ENCODE results near the gene EAPP. TPM values are rescaled to one million over a fixed set of nuclear protein-coding genes. Genes with fewer than 3 reads are reported as not detected.
"Not testable (repeated sequence)": the region's sequence is repeated elsewhere in the genome, so short reads cannot be mapped to it uniquely, and the experiment has no call there.

EAPP gene
- total RNA-seq, 2 donors from 2014 or later: 33.6 to 46.9 TPM

DNA sequence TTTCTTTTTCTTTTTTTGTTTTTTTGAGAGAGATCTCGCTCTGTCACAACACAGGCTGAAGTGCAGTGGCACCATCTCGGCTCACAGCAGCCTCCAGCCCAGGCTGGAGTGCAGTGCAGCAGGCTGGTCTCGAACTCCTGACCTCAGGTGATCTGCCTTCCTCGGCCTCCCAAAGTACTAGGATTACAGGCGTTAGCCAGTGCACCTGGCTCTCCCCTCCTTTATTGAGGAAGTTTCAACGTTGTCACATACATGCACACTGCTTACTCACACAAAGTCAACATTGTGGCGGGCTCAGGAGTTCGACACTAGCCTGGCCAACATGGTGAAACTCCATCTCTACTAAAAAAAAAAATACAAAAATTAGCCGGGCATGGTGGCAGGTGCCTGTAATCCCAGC, 32.0 kb downstream of the EAPP start:
- Mint-ChIP-seq H3K27ac (no peak overlapping the region), H3K36me3 (ENCODE audit: low read depth) (no peaks in the 10 kb centered on the region), H3K9me3 (no peaks in the 10 kb centered on the region), H3K27me3 (no peaks in the 10 kb centered on the region), H3K4me1 (no peaks in the 10 kb centered on the region), H3K4me3 (no peak overlapping the region)
- ATAC-seq (replicated peaks): no peak

- H3K9me3 Mint-ChIP-seq; H3K4me3 Mint-ChIP-seq; ATAC-seq (replicated peaks); H3K36me3 Mint-ChIP-seq (ENCODE audit: low read depth); H3K27me3 Mint-ChIP-seq; H3K4me1 Mint-ChIP-seq; H3K27ac Mint-ChIP-seq: not testable (repeated sequence)
These were observed 34.4 kb downstream of the EAPP start for GRCh38 chr14:34505124-34505491.

- H3K27me3 Mint-ChIP-seq; H3K4me3 Mint-ChIP-seq; H3K36me3 Mint-ChIP-seq (ENCODE audit: low read depth); H3K27ac Mint-ChIP-seq; H3K4me1 Mint-ChIP-seq; H3K9me3 Mint-ChIP-seq; ATAC-seq (replicated peaks): not testable (repeated sequence)
These were observed 35.5 kb downstream of the EAPP start for GRCh38 chr14:34504027-34504426.

- no peaks in the 10 kb centered on the region for H3K4me1 Mint-ChIP-seq
These were observed 36.8 kb downstream of the EAPP start for GRCh38 chr14:34502545-34503225.

GRCh38 chr14:34502001-34502400, 37.5 kb downstream of the EAPP start:
- Mint-ChIP-seq H3K9me3 (no peaks in the 10 kb centered on the region), H3K27me3 (no peaks in the 10 kb centered on the region), H3K4me3 (no peak overlapping the region), H3K36me3 (ENCODE audit: low read depth) (no peaks in the 10 kb centered on the region), H3K27ac (no peak overlapping the region), H3K4me1 (no peaks in the 10 kb centered on the region)
- ATAC-seq (replicated peaks): no peak

More at GRCh38 chr14:34502545-34503225, 36.8 kb downstream of the EAPP start:
- no peak for ATAC-seq (replicated peaks)
- Mint-ChIP-seq H3K27me3 (no peaks in the 10 kb centered on the region), H3K4me3 (no peak overlapping the region), H3K27ac (no peak overlapping the region), H3K36me3 (ENCODE audit: low read depth) (no peaks in the 10 kb centered on the region), H3K9me3 (no peaks in the 10 kb centered on the region)

GRCh38 chr14:34501004-34501580, 38.4 kb downstream of the EAPP start:
- H3K27ac Mint-ChIP-seq: no peak overlapping the region
- no peaks in the 10 kb centered on the region for H3K9me3 Mint-ChIP-seq
- no peak for ATAC-seq (replicated peaks)

GRCh38 chr14:34498684-34499412, 40.7 kb downstream of the EAPP start:
- Mint-ChIP-seq H3K27ac (no peak overlapping the region), H3K27me3 (no peaks in the 10 kb centered on the region), H3K9me3 (no peaks in the 10 kb centered on the region), H3K36me3 (ENCODE audit: low read depth) (no peaks in the 10 kb centered on the region), H3K4me1 (no peaks in the 10 kb centered on the region), H3K4me3 (no peak overlapping the region)
- ATAC-seq (replicated peaks): peak; percentile 34

More at GRCh38 chr14:34501004-34501580, 38.4 kb downstream of the EAPP start:
- Mint-ChIP-seq H3K36me3 (ENCODE audit: low read depth) (no peaks in the 10 kb centered on the region), H3K4me3 (no peak overlapping the region), H3K27me3 (no peaks in the 10 kb centered on the region), H3K4me1 (no peaks in the 10 kb centered on the region)

DNA sequence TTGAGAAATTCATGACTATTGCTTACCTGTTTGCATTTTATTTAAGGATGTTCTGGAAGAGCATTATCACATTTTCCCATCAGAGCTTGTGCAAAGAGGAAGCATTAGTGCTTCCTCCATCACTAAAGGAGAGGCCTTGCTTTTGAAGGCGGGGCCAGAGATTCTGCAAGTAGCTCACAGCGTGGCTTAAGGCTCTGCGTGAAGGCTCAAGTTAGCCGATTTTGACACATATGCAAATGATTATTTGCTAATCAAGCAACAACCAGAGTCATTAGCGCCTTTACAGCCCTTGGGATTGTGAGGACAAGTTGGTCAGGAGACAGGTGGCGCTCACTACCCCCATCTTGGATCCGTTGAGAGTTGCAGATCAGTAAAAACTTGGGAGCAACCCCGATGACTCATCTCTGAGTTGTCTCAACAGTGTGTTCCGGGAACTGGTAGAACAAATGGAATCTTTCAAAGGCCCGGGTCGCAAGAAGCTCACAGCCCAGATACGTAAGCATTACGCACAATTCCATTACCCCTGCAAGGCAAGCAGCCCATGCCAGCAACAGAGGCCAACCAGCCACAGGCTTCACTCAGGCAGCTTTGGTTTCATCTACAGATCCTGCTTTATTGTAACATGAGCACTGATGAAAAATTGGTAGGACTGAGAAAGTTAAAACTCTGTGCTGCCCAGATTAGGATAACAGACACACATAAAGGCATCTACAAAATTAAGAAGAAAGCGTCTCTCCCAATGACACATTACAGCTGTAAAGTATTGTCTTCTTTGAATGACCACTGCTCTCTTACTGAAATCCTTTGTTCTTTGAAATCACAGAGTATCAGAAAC, 42.6 kb downstream of the EAPP start:
- Mint-ChIP-seq H3K4me1 (no peaks in the 10 kb centered on the region), H3K36me3 (ENCODE audit: low read depth) (no peaks in the 10 kb centered on the region), H3K27ac (no peak overlapping the region), H3K4me3 (no peak overlapping the region), H3K9me3 (no peaks in the 10 kb centered on the region), H3K27me3 (no peaks in the 10 kb centered on the region)
- no peak for ATAC-seq (replicated peaks)

- Mint-ChIP-seq H3K36me3 (ENCODE audit: low read depth) (no peaks in the 10 kb centered on the region), H3K4me1 (no peaks in the 10 kb centered on the region), H3K9me3 (no peaks in the 10 kb centered on the region), H3K27ac (no peak overlapping the region), H3K27me3 (peaks cover 2% of the 10 kb centered on the region), H3K4me3 (no peak overlapping the region)
- ATAC-seq (replicated peaks): no peak
These were observed 43.4 kb downstream of the EAPP start for GRCh38 chr14:34496007-34496678.

- no peaks in the 10 kb centered on the region for H3K9me3 Mint-ChIP-seq
- no peaks in the 10 kb centered on the region for H3K4me1 Mint-ChIP-seq
- no peak overlapping the region for H3K4me3 Mint-ChIP-seq
- no peak for ATAC-seq (replicated peaks)
- H3K27ac Mint-ChIP-seq: no peak overlapping the region
- peaks cover 4% of the 10 kb centered on the region for H3K27me3 Mint-ChIP-seq
- no peaks in the 10 kb centered on the region for H3K36me3 Mint-ChIP-seq (ENCODE audit: low read depth)
These were observed 50.2 kb downstream of the EAPP start for GRCh38 chr14:34489324-34489723.

- Mint-ChIP-seq H3K9me3 (no peaks in the 10 kb centered on the region), H3K27me3 (peaks cover 4% of the 10 kb centered on the region), H3K4me1 (no peaks in the 10 kb centered on the region), H3K4me3 (no peak overlapping the region), H3K27ac (no peak overlapping the region), H3K36me3 (ENCODE audit: low read depth) (no peaks in the 10 kb centered on the region)
- no peak for ATAC-seq (replicated peaks)
These were observed 51.0 kb downstream of the EAPP start for GRCh38 chr14:34488528-34488927.

DNA sequence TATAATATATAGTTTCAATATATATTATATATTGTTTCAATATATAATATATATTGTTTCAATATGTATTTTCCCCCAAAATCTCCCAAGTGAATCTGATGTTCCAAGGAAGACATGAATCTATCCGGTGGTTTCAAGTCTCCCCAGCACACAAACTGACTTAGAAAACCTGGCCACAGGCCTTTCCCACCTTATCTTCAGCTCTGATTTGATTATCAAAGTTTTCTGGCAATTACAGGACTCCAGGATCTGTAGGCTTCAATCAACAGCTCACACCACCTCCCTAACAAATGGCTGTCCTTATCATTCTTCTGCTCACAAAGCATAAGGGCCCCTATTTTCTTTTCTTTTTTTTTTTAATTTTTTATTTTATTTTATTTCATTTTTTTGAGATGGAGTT, 54.8 kb downstream of the EAPP start:
- no peaks in the 10 kb centered on the region for H3K4me1 Mint-ChIP-seq
- H3K27ac Mint-ChIP-seq: no peak overlapping the region
- H3K9me3 Mint-ChIP-seq: no peaks in the 10 kb centered on the region
- no peaks in the 10 kb centered on the region for H3K27me3 Mint-ChIP-seq
- H3K4me3 Mint-ChIP-seq: no peak overlapping the region
- no peak for ATAC-seq (replicated peaks)
- no peaks in the 10 kb centered on the region for H3K36me3 Mint-ChIP-seq (ENCODE audit: low read depth)

DNA sequence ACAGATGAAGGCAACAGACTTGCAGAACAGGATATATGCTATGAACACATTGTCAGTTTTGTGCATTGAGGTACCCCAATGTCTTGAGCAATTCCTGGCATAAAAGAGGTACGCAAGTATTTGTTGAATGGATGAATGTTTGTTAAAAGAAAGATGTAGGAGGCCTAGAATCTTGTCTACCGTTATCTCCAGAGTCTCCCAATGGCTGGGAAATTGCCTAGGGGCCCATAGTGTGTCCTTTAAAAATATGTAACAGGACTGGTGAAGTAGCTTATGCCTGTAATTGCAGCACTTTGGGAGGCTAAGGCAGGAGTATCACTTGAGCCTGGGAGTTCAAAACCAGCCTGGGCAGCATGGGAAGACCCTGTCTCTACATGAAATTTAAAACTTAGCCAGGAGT, 57.0 kb downstream of the EAPP start:
- H3K36me3 Mint-ChIP-seq (ENCODE audit: low read depth): no peaks in the 10 kb centered on the region
- H3K27me3 Mint-ChIP-seq: no peaks in the 10 kb centered on the region
- H3K4me3 Mint-ChIP-seq: no peak overlapping the region
- H3K9me3 Mint-ChIP-seq: no peaks in the 10 kb centered on the region
- no peaks in the 10 kb centered on the region for H3K4me1 Mint-ChIP-seq
- H3K27ac Mint-ChIP-seq: no peak overlapping the region
- ATAC-seq (replicated peaks): no peak

DNA sequence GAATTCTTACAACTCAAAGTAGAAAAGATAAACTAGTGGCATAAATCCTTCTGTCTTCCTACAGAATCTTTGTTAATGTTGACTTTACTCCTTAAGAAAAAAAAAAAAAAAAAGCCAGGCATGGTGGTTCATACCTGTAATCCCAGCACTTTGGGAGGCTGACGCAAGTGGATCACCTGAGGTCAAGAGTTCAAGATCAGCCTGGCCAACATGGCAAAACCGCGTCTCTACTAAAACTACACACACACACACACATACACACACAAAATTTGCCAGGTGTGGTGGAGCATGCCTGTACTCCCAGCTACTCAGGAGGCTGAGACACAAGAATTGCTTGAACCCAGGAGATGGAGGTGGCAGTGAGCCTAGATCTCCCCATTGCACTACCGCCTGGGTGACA, 59.8 kb downstream of the EAPP start:
- no peak overlapping the region for H3K4me3 Mint-ChIP-seq
- peaks cover 3% of the 10 kb centered on the region for H3K27me3 Mint-ChIP-seq
- H3K36me3 Mint-ChIP-seq (ENCODE audit: low read depth): no peaks in the 10 kb centered on the region
- H3K27ac Mint-ChIP-seq: no peak overlapping the region
- H3K4me1 Mint-ChIP-seq: no peaks in the 10 kb centered on the region
- ATAC-seq (replicated peaks): no peak
- H3K9me3 Mint-ChIP-seq: no peaks in the 10 kb centered on the region

All from activated T-helper 17 cell treated with anti-CD3 and anti-CD28 coated beads, Interleukin-2, amount 50 U/mL, for 72 hours (primary cell).